Progenitor cell of endocrine pancreas (in vitro differentiated cells): ENCODE data around the gene OTOGL. TPM values are rescaled to one million over a fixed set of nuclear protein-coding genes. Genes with fewer than 3 reads are reported as not detected.
A peak's percentile ranks its signal among the peaks of the same experiment; 100 is the strongest.

Source experiments
- DNase-seq: peaks from one replicate; pipeline ENCODE4 v3.0.0; 2021; ENCODE audit warnings: low spot score; ENCODE audit not compliant: unreplicated experiment
- H3K27ac Mint-ChIP-seq: 2 replicates; pipeline ENCODE4 v1.8.0; 2021; ENCODE audit warnings: mild to moderate bottlenecking, moderate library complexity, mixed read lengths
- H3K27me3 Mint-ChIP-seq: 2 replicates; pipeline ENCODE4 v1.8.0; 2021; ENCODE audit warnings: mixed read lengths
- H3K36me3 Mint-ChIP-seq: 2 replicates; pipeline ENCODE4 v1.8.0; 2022; ENCODE audit warnings: mixed read lengths; ENCODE audit not compliant: insufficient read depth
- H3K4me1 Mint-ChIP-seq: 2 replicates; pipeline ENCODE4 v1.8.0; 2021; ENCODE audit warnings: low read depth, mixed read lengths
- H3K4me3 Mint-ChIP-seq: 2 replicates; pipeline ENCODE4 v1.8.0; 2021; ENCODE audit warnings: low read depth, mild to moderate bottlenecking, moderate library complexity, mixed read lengths
- H3K9me3 Mint-ChIP-seq: 2 replicates; pipeline ENCODE4 v1.8.0; 2021; ENCODE audit warnings: low read depth, mixed read lengths
- CTCF ChIP-seq: fragments of 200-600 bp; sonication (generic); IDR thresholded peaks from one replicate; pipeline ENCODE4 v1.5.0; 2021; ENCODE audit warnings: antibody characterized with exemption, mild to moderate bottlenecking; ENCODE audit not compliant: unreplicated experiment
- total RNA-seq: library from RNA; stranded (reverse); gene quantifications from 2 replicates; pipeline ENCODE4 v1.2.1, GENCODE V29; 2021

Gene OTOGL
- total RNA-seq, 1 donor from 2014 or later = 0.31 TPM

GRCh38 chr12:80190001-80190400, 90.7 kb downstream of the OTOGL start:
- H3K27me3 Mint-ChIP-seq = peaks cover 10% of the 10 kb centered on the region
- H3K27ac Mint-ChIP-seq = no peak overlapping the region
- no peak for TF ChIP-seq CTCF
- H3K4me1 Mint-ChIP-seq = no peaks in the 10 kb centered on the region
- no peaks in the 10 kb centered on the region for H3K36me3 Mint-ChIP-seq
- H3K9me3 Mint-ChIP-seq = no peaks in the 10 kb centered on the region
- DNase-seq = no peak
- H3K4me3 Mint-ChIP-seq = no peak overlapping the region

- Mint-ChIP-seq H3K4me3 (no peak overlapping the region), H3K27ac (no peak overlapping the region), H3K4me1 (no peaks in the 10 kb centered on the region), H3K36me3 (no peaks in the 10 kb centered on the region), H3K27me3 (peaks cover 10% of the 10 kb centered on the region), H3K9me3 (no peaks in the 10 kb centered on the region)
- TF ChIP-seq CTCF = no peak
- DNase-seq = no peak
Measured at GRCh38 chr12:80192087-80192486, 92.8 kb downstream of the OTOGL start.

GRCh38 chr12:80193865-80194264, 94.5 kb downstream of the OTOGL start:
- peaks cover 16% of the 10 kb centered on the region for H3K27me3 Mint-ChIP-seq
- no peak for TF ChIP-seq CTCF
- H3K9me3 Mint-ChIP-seq = no peaks in the 10 kb centered on the region
- DNase-seq = no peak
- no peaks in the 10 kb centered on the region for H3K4me1 Mint-ChIP-seq
- H3K4me3 Mint-ChIP-seq = no peak overlapping the region
- H3K27ac Mint-ChIP-seq = no peak overlapping the region
- no peaks in the 10 kb centered on the region for H3K36me3 Mint-ChIP-seq

- Mint-ChIP-seq H3K36me3 (no peaks in the 10 kb centered on the region), H3K27ac (no peak overlapping the region), H3K27me3 (peaks cover 19% of the 10 kb centered on the region), H3K9me3 (no peaks in the 10 kb centered on the region), H3K4me3 (no peak overlapping the region), H3K4me1 (no peaks in the 10 kb centered on the region)
- peak; percentile 16 for DNase-seq
- TF ChIP-seq CTCF = peak; percentile 76
Measured at GRCh38 chr12:80195074-80195726, 95.9 kb downstream of the OTOGL start.

GRCh38 chr12:80195737-80196136, 96.4 kb downstream of the OTOGL start:
- TF ChIP-seq CTCF = no peak
- no peaks in the 10 kb centered on the region for H3K9me3 Mint-ChIP-seq
- H3K4me3 Mint-ChIP-seq = no peak overlapping the region
- no peak overlapping the region for H3K27ac Mint-ChIP-seq
- H3K27me3 Mint-ChIP-seq = peaks cover 19% of the 10 kb centered on the region
- no peak for DNase-seq
- no peaks in the 10 kb centered on the region for H3K4me1 Mint-ChIP-seq
- H3K36me3 Mint-ChIP-seq = no peaks in the 10 kb centered on the region
